PFSK-1 (cell line): ENCODE results near the gene MLYCD.

Experiments used
- POLR2AphosphoS5 ChIP-seq: IDR thresholded peaks from 2 replicates; pipeline ENCODE4 v1.6.1; 2012; ENCODE audit warnings: low read depth, mild to moderate bottlenecking, control low read depth, low read length, moderate library complexity
- TF ChIP-seq, protein P1 (sequence below), 2 experiments: IDR thresholded peaks; 2 replicates each; pipeline versions ENCODE4 v1.6.1 to v1.8.0; 2011 to 2012; ENCODE audit warnings: low read depth in 2 of 2, low read length in 2 of 2, control low read depth in 1 of 2, inconsistent platforms in 1 of 2, mild to moderate bottlenecking in 1 of 2, moderate library complexity in 1 of 2; ENCODE audit not compliant: insufficient read depth in 1 of 2

DNA sequence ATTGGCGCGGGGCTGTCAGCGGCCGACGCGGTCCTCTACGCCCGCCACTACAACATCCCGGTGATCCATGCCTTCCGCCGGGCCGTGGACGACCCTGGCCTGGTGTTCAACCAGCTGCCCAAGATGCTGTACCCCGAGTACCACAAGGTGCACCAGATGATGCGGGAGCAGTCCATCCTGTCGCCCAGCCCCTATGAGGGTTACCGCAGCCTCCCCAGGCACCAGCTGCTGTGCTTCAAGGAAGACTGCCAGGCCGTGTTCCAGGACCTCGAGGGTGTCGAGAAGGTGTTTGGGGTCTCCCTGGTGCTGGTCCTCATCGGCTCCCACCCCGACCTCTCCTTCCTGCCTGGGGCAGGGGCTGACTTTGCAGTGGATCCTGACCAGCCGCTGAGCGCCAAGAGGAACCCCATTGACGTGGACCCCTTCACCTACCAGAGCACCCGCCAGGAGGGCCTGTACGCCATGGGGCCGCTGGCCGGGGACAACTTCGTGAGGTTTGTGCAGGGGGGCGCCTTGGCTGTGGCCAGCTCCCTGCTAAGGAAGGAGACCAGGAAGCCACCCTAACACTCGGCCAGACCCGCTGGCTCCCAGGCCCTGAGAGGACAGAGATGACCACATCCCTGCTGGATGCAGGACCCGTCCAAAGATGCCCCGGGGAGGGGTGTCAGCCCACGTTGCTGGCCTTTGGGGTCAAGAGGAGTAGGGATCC lies 66.7 kb downstream of the MLYCD start:
- TF ChIP-seq, protein P1, sequence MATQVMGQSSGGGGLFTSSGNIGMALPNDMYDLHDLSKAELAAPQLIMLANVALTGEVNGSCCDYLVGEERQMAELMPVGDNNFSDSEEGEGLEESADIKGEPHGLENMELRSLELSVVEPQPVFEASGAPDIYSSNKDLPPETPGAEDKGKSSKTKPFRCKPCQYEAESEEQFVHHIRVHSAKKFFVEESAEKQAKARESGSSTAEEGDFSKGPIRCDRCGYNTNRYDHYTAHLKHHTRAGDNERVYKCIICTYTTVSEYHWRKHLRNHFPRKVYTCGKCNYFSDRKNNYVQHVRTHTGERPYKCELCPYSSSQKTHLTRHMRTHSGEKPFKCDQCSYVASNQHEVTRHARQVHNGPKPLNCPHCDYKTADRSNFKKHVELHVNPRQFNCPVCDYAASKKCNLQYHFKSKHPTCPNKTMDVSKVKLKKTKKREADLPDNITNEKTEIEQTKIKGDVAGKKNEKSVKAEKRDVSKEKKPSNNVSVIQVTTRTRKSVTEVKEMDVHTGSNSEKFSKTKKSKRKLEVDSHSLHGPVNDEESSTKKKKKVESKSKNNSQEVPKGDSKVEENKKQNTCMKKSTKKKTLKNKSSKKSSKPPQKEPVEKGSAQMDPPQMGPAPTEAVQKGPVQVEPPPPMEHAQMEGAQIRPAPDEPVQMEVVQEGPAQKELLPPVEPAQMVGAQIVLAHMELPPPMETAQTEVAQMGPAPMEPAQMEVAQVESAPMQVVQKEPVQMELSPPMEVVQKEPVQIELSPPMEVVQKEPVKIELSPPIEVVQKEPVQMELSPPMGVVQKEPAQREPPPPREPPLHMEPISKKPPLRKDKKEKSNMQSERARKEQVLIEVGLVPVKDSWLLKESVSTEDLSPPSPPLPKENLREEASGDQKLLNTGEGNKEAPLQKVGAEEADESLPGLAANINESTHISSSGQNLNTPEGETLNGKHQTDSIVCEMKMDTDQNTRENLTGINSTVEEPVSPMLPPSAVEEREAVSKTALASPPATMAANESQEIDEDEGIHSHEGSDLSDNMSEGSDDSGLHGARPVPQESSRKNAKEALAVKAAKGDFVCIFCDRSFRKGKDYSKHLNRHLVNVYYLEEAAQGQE (IDR thresholded peaks at IDR 0.05; ENCODE audit: insufficient read depth in 1 of 2, low read depth in 2 of 2, low read length in 2 of 2) = no peak
- TF ChIP-seq POLR2AphosphoS5 = no peak
